ENCODE results near the gene ADPRM.

GRCh38 chr17:10738521-10739258, 41.3 kb downstream of the ADPRM start:
- TF ChIP-seq ZBTB33 (IDR thresholded peaks at IDR 0.05; ENCODE audit: extremely low read depth, insufficient replicate concordance, low read length) = no peak
- TF ChIP-seq CTCF (IDR thresholded peaks at IDR 0.05 in 2 of 3, conservative IDR thresholded peaks at IDR 0.05 in 1 of 3; ENCODE audit: borderline replicate concordance in 1 of 3, insufficient read depth in 1 of 3, low read depth in 2 of 3, low read length in 2 of 3) = no peak
- TF ChIP-seq POLR2AphosphoS5 (IDR thresholded peaks at IDR 0.05; ENCODE audit: low read depth, low read length) = no peak
- TF ChIP-seq CEBPB (IDR thresholded peaks at IDR 0.05; ENCODE audit: low read depth) = no peak
- TF ChIP-seq MAX (IDR thresholded peaks at IDR 0.05) = no peak
- no peak for TF ChIP-seq POLR2A (IDR thresholded peaks at IDR 0.05; ENCODE audit: borderline replicate concordance, extremely low read depth, insufficient read depth, insufficient read length)
- no peak for TF ChIP-seq YY1 (IDR thresholded peaks at IDR 0.05; ENCODE audit: extremely low read depth, insufficient replicate concordance, low read depth, low read length)
- no peak for TF ChIP-seq SIN3A (IDR thresholded peaks at IDR 0.05; ENCODE audit: low read depth)
- no peak for TF ChIP-seq ATF3 (IDR thresholded peaks at IDR 0.05)
- TF ChIP-seq RAD21 (IDR thresholded peaks at IDR 0.05; ENCODE audit: low read depth) = no peak
- no peak for TF ChIP-seq REST (IDR thresholded peaks at IDR 0.05; ENCODE audit: low read depth)
